OCI-LY7 (cell line): Measurements from ENCODE around the gene RELN. TPM values are rescaled to one million over a fixed set of nuclear protein-coding genes. Genes with fewer than 3 reads are reported as not detected.
A peak's percentile ranks its signal among the peaks of the same experiment; 100 is the strongest.

Experiments
- BruUV-seq: library from RNA; stranded (reverse); fragments of 400-500 nt; replicated peaks from 2 replicates; lab custom pipeline; 2021; lab: Mats Ljungman, UMichigan
- CTCF ChIA-PET: fragments of 300-600 bp; sonication (Branson Sonifier 250); formaldehyde crosslinking; loops from one replicate; lab custom pipeline; 2022; ENCODE audit warnings: antibody characterized with exemption; ENCODE audit not compliant: unreplicated experiment; lab: Charles Lee
- POLR2A ChIA-PET: fragments of 300-600 bp; sonication (Branson Sonifier 250); formaldehyde crosslinking; loops from one replicate; lab custom pipeline; 2022; ENCODE audit warnings: antibody characterized with exemption; lab: Charles Lee
- DNase-seq: peaks from one replicate; pipeline ENCODE4 v3.0.0-alpha.2; 2015; ENCODE audit warnings: low spot score
- H2AFZ ChIP-seq: fragments of 200-600 bp; sonication (generic), shearing (Covaris generic); 2 replicates; pipeline ENCODE4 v1.6.1; 2014; ENCODE audit warnings: mild to moderate bottlenecking, antibody characterized with exemption, low read length, moderate library complexity
- H3K27ac ChIP-seq: fragments of 200-600 bp; sonication (generic); 2 replicates; pipeline ENCODE4 v1.5.1; 2014; ENCODE audit warnings: mixed run types, low read depth, mild to moderate bottlenecking, moderate library complexity, low read length, inconsistent platforms; ENCODE audit not compliant: poor library complexity, severe bottlenecking
- H3K36me3 ChIP-seq: fragments of 200-600 bp; sonication (generic); 2 replicates; pipeline ENCODE4 v1.6.1; 2014; ENCODE audit warnings: mild to moderate bottlenecking, antibody characterized with exemption, low read length, moderate library complexity, mixed read lengths; ENCODE audit not compliant: insufficient read depth
- H3K4me1 ChIP-seq: fragments of 200-600 bp; sonication (generic); 2 replicates; pipeline ENCODE4 v1.5.1; 2014; ENCODE audit warnings: mild to moderate bottlenecking, low read length; ENCODE audit not compliant: insufficient read depth, poor library complexity, severe bottlenecking
- H3K4me2 ChIP-seq: fragments of 200-600 bp; sonication (generic); 2 replicates; pipeline ENCODE4 v1.6.1; 2014; ENCODE audit warnings: mild to moderate bottlenecking, low read length
- H3K4me3 ChIP-seq: fragments of 200-600 bp; sonication (generic); 2 replicates; pipeline ENCODE4 v1.5.1; 2014; ENCODE audit warnings: mild to moderate bottlenecking, low read depth, low read length; ENCODE audit not compliant: poor library complexity, severe bottlenecking
- H3K79me2 ChIP-seq: fragments of 200-600 bp; sonication (generic); 2 replicates; pipeline ENCODE4 v1.6.1; 2016; ENCODE audit warnings: low read depth, mild to moderate bottlenecking, low read length, moderate library complexity, mixed read lengths; ENCODE audit not compliant: insufficient read depth
- H3K9me2 ChIP-seq: fragments of 200-600 bp; sonication (generic); 2 replicates; pipeline ENCODE4 v1.6.1; 2016; ENCODE audit warnings: mild to moderate bottlenecking, low read length, mixed read lengths; ENCODE audit not compliant: insufficient read depth
- H3K9me3 ChIP-seq: fragments of 200-600 bp; sonication (generic); 2 replicates; pipeline ENCODE4 v1.6.1; 2014; ENCODE audit warnings: mild to moderate bottlenecking, mixed run types, low read length, mixed read lengths
- H4K20me1 ChIP-seq: fragments of 200-600 bp; sonication (generic); 2 replicates; pipeline ENCODE4 v1.6.1; 2014; ENCODE audit warnings: mild to moderate bottlenecking, antibody characterized with exemption, low read length, moderate library complexity, mixed read lengths; ENCODE audit not compliant: insufficient read depth
- CTCF ChIP-seq: fragments of 200-600 bp; sonication (generic); conservative IDR thresholded peaks from 2 replicates; pipeline ENCODE4 v1.5.1; 2014; ENCODE audit warnings: mild to moderate bottlenecking, antibody characterized with exemption, low read length, moderate library complexity, mixed read lengths
- EZH2phosphoT487 ChIP-seq: fragments of 200-600 bp; sonication (generic); IDR thresholded peaks from 2 replicates; pipeline ENCODE4 v1.6.1; 2018; ENCODE audit warnings: low read depth, borderline replicate concordance, mild to moderate bottlenecking, mixed run types, antibody characterized with exemption, low read length, moderate library complexity, mixed read lengths
- intact Hi-C: fragments of 100-400 bp; cut with micrococcal nuclease; formaldehyde crosslinking; loops from one replicate; pipeline ENCODE4 v1.10.0; 2022; ENCODE audit not compliant: unreplicated experiment
- total RNA-seq, 2 experiments: library from RNA; depleted of rRNA in 1 of 2; stranded (reverse); fragments of >200 nt in 1 of 2; shearing (Covaris generic) in 1 of 2; gene quantifications; 2 replicates each; pipeline ENCODE4 v1.2.3, GENCODE V29; 2014 to 2022

The RELN gene
- total RNA-seq, 2 experiments from 2014 or later = not detected

- Histone ChIP-seq H4K20me1 (no peaks in the 10 kb centered on the region), H3K79me2 (no peaks in the 10 kb centered on the region), H3K9me3 (no peaks in the 10 kb centered on the region), H3K4me1 (no peaks in the 10 kb centered on the region), H3K9me2 (no peaks in the 10 kb centered on the region), H3K4me3 (no peak overlapping the region), H3K27ac (no peak overlapping the region), H3K36me3 (no peaks in the 10 kb centered on the region), H3K4me2 (no peak overlapping the region), H2AFZ (no peak overlapping the region)
- BruUV-seq = no TSS peak
- ChIA-PET CTCF (no interaction called here), POLR2A (interaction anchor here (1.0 to 1.3 kb wide), 2 partner anchors 13 to 68 kb away, joined by 3 to 4 read pairs; no protein-coding TSS in a partner anchor)
- TF ChIP-seq EZH2phosphoT487 = no peak
- TF ChIP-seq CTCF = no peak
- DNase-seq = no peak
- intact Hi-C loops = no loop called here
Observed at GRCh38 chr7:103622274-103622673, 367.2 kb downstream of the RELN start.

GRCh38 chr7:103613655-103614642 is 375.5 kb downstream of the RELN start:
- POLR2A ChIA-PET = no interaction called here
- no peak for DNase-seq
- Histone ChIP-seq H3K9me2 (no peaks in the 10 kb centered on the region), H3K4me2 (no peak overlapping the region), H3K4me3 (no peak overlapping the region), H3K4me1 (no peaks in the 10 kb centered on the region), H3K27ac (no peak overlapping the region), H3K36me3 (no peaks in the 10 kb centered on the region), H4K20me1 (no peaks in the 10 kb centered on the region), H3K79me2 (no peaks in the 10 kb centered on the region), H3K9me3 (no peaks in the 10 kb centered on the region), H2AFZ (no peak overlapping the region)
- 0 out of 2 replicates have a peak, but pooled peaks have one; percentile 31 for TF ChIP-seq CTCF
- TF ChIP-seq EZH2phosphoT487 = no peak
- intact Hi-C loops = no loop called here
- CTCF ChIA-PET = no interaction called here
- BruUV-seq = no TSS peak

GRCh38 chr7:103609778-103610177 is 379.7 kb downstream of the RELN start:
- Histone ChIP-seq H3K9me2 (no peaks in the 10 kb centered on the region), H3K4me3 (no peak overlapping the region), H4K20me1 (no peaks in the 10 kb centered on the region), H3K36me3 (no peaks in the 10 kb centered on the region), H2AFZ (no peak overlapping the region), H3K4me1 (no peaks in the 10 kb centered on the region), H3K9me3 (no peaks in the 10 kb centered on the region), H3K27ac (no peak overlapping the region), H3K4me2 (no peak overlapping the region), H3K79me2 (no peaks in the 10 kb centered on the region)
- TF ChIP-seq EZH2phosphoT487 (no peak), CTCF (no peak)
- BruUV-seq = no TSS peak
- intact Hi-C loops = no loop called here
- POLR2A ChIA-PET = interaction anchor here (0.6 to 1.5 kb wide), 2 partner anchors 13 to 687 kb away, joined by 3 read pairs; no protein-coding TSS in a partner anchor
- CTCF ChIA-PET = no interaction called here
- no peak for DNase-seq
